NCI-H345 (cell line): Measurements from ENCODE around the gene PHOSPHO2.

Experiments
- DNase-seq: peaks from one replicate; lab custom pipeline; 2025; lab: John Stamatoyannopoulos, UW

The PHOSPHO2 gene, protein sequence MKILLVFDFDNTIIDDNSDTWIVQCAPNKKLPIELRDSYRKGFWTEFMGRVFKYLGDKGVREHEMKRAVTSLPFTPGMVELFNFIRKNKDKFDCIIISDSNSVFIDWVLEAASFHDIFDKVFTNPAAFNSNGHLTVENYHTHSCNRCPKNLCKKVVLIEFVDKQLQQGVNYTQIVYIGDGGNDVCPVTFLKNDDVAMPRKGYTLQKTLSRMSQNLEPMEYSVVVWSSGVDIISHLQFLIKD

DNA sequence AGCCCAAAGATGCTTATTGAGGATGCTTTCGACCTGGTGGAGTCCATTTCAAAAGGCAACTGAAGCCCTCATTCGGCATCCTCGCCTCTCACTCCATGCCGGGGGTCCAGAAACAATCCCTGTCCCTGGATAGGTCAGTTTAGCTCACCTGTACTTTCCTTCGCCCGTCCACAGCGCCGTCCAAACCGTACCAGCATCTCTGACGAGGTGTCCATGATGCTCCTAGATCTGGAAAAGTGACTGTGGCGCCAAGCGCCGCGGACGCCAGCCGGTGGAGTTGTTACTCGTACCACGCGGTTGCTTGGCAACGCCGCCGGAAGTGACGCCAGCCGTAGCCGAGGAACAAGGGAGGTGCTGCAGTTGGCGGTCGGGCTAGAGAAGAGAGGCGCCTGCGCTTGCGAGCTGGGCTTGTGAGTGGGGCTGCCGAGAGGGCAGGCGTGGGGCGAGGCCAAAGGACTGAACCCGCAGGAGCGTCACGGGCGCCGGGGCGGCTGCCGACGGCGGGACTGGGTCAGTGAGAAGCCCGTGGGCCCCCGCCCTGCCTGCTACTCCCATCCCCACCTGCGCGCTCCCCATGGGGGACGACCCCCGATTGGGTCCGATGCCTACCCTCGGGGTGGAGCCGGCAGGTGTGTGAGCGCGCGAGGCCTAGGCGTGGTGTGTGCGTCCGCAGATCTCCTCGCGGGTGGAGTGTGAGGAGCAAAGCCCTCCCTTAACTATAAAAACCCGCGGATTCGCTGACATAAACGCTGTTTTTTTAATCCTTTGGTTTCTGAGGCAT lies at the start of gene PHOSPHO2, which contains the start of gene CFAP210:
PHOSPHO2 (plus strand) TSS at position 357 of the 781 bp plus-strand sequence. CDS start 6,503 bp downstream, outside the sequence.
CFAP210 (minus strand) TSS at position 293 of the 781 bp plus-strand sequence; CDS start at position 215, 78 bp downstream.
- DNase-seq: peak; percentile 98

DNA sequence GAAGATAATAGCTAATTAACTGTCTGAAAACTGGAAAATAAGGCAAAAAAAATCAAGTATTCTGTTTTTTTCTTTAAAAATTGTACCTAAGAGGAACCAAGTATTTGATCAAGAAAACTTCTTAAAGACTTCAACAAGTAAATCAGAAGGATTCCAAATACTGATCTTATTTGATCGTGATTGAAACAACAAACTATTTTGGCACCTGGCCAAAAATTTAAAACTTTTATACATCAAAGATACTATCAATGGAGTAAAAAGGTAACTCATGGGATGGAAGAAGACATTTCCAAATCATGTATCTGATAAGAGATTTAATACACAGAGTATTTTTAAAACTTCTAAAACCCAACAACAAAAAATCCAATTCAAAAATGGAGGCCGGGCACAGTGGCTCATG lies 46.8 kb upstream of the PHOSPHO2 start:
- DNase-seq: no peak

DNA sequence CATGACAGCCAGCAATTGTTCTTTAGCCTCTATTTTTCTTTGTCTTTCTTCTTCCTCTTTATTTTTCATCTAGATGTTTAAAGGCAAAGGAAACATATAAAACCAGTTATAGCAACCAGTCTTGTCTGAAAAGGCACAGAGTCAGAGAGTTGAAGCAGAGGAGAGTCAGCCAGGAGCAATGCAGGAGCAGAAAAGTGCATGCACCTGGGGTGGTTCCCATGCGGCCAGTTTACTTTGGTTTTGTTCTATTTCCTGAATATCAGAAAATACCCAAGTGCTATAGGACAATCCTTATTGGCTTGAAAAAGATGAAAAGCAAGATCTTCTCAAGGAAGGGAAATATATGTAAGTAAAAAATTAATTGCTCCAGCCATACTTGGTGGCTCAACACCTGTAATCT lies 45.0 kb upstream of the PHOSPHO2 start:
- DNase-seq: no peak

DNA sequence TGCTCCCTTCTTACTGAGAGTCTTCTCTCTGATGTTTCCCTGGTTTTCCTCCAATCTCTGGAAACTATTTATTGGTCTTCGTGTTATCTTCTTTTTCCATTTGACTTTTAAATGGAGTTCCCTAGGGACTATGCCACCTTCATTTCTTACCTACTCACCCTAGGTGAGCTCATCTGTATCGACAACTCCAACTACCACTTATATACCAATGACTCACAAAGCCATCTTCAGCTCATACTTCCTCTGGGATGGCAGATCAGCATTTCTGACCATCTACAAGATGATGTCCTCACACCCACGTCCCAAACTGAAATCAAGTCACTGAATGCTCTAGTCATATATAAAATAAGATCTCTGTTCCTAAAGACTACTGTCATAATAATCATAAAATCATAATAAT lies 40.6 kb upstream of the PHOSPHO2 start:
- no peak for DNase-seq

DNA sequence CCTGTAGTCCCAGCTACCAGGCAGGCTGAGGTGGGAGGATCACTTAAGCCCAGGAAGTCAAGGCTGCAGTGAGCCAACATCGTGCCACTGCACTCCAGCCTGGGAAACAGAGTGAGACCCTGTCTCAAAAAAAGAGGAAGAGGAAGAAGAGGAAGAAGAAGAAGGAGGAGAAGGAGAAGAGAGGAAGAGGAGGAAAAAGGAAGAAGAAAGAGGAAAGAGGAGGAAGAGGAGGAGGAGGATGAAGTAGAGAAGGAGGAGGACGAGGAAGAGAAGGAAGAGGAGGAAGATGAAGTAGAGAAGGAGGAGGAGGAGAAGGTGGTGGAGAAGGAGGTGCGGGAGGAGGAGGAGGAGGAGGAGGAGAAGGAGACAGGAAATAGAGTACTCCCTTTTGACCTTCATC lies 38.1 kb upstream of the PHOSPHO2 start:
- DNase-seq: no peak

DNA sequence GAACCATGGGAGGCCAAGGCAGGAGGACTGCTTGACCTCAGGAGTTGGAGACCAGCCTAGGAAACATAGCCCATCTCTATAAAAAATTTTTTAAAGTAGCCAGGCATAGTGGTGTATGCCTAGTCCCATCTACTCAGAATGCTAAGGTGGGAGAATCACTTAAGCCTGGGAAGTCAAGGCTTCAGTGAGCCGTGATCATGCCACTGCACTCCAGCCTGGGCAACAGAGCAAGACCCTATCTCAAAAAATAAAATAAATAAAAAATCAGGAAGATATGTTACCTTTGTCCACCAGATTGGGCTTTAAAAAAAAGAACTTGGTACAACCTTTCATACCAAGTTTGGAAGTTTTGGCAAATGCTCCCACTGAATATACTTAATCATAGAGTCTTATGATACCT lies 35.4 kb upstream of the PHOSPHO2 start:
- DNase-seq: no peak

DNA sequence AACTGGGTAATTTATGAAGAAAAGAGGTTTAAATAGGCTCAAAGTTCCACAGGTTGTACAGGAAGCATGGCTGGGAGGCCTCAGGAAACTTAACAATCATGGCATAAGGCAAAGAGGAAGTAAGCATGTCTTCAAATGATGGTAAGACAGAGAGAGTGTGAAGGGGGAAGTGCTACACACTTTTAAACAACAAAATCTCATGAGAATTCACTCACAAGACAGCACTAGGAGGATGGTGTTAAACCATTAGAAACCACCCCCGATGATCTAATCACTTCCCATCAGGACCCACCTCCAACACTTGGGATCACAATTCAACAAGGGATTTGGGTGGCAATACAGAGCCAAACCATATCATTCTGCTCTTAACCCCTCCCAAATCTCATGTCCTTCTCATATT lies 34.9 kb upstream of the PHOSPHO2 start:
- DNase-seq: no peak

DNA sequence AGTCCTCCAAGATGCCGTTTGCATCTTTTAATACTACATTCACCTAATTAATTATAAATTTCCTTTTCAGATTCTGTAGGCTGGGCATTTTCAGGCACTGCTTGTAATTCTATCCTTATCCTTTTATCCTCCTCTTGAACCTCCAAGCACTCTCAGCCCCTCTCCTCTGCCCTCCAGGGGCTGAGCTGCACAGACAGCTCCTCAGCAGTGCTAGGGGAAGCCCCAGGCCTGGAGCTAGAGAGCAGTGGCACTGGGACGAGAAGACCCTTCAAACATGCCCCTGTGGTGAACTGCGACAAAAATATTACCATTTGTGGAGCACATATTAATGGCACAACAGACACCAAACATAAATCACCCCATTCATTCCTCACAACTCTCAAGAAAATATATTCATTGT lies 33.0 kb upstream of the PHOSPHO2 start:
- no peak for DNase-seq

DNA sequence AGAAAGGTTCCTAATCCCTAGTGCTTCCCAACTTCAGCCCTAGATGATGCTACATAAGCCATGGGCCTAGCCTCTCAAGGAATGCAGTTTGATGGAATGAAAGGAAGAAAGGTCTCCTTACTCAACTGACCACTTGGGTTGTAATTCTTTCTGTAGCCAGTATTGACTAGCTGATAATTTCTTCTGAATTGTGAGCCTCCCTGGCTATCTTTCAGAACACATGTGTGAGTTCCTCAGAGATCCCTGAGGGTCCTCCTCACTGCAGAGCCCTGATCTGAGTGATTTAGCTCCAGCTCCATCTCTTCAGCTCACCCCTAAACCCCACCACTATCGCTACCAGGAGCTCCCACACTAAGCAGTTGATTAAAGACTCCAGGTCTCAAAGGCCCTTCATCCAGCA lies 31.5 kb upstream of the PHOSPHO2 start:
- DNase-seq: no peak

DNA sequence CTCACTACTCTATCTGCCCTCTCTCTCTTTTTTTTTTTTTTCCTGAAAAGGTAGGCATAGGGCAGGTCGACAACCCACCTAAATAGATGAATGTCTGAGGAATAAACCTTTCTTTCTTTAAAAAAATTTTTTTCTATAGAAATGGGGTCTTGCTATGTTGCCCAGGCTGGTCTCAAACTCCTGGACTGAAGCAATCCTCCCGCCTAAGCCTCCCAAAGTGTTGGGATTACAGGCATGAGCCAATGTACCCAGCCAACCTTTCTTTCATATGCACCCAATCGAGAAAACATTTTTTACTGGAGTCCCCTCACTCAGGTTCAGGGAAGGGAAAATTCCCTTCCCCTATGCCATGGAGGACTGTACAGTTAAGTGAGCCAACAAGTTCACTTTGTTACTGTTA lies 31.0 kb upstream of the PHOSPHO2 start:
- DNase-seq: no peak

DNA sequence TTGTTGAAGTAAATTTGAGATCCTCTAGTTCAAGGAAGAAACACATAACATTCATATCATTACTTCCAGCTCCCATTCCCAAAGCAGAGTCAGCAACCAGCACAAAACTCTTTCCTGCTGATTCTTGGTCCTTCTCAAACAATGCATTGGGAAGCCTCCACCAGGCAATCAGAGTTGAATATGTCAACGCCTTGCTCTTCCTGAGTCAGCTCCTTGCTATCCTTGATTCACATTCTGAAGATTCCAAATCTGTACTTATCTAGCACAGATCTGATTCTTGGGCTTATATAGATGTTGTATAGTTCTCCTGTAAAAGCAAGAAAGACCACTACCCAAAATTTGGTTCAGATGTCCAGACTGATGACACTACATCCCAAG lies 29.7 kb upstream of the PHOSPHO2 start:
- DNase-seq: no peak

DNA sequence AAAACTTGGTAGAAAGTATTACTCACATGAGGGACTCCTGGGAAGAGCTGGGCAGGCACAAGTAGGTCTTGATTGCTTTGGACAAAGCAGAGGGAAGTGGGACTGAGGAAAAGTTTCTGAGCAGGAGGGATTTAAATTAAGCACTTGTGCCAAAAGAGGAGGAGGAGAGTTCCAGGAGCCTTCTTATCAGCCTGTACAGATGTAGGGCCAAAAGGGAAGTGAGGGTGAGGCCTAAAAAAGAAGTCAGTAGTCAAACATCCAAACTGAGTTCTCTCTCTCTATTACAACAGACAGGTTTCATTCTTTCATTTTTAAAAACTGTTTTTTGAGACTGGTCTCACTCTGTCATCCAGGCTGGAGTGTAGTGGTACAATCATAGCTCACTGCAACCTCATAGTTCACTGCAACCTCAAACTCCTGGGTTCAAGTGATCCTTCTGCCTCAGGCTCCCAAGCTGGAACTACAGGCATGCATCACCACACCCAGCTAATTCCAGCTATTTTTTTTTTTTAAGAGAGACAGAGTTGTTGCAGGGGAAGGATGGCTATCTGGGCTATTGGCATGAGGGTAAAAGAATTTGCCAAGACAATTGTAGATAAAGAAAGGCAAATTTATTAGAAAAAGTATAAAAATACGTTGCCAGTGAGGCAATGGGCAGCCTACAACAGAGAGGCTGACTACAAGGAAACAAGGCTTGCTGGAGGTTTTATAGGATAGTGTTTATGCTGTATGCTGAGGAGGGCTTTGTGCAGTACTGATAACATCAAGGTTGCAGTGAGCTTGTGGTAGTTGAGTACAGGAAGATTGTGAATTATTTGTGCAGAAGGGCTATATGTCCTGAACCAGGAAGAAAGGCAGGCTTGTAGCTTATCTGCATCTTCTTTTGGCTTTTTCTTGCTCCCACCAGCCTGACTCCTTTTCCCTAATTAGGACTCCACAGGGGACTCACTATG lies 29.0 kb upstream of the PHOSPHO2 start:
- DNase-seq: no peak

DNA sequence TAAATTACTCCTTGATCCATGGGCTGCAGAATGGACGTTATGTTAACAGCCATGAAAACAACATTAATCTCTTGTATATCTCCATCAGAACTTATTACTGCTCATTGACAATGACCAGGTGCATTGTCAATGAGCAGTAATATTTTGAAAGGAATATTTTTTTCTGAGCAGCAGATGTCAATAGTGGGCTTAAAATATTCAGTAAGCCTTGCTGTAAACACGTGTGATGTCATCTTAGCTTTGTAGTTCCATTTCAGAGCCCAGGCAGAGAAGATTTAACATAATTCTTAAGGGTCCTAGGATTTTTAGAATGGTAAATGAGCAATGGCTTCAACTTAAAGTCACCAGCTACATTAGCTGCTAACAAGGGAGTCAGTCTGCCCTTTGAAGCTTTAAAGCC lies 26.7 kb upstream of the PHOSPHO2 start:
- no peak for DNase-seq

DNA sequence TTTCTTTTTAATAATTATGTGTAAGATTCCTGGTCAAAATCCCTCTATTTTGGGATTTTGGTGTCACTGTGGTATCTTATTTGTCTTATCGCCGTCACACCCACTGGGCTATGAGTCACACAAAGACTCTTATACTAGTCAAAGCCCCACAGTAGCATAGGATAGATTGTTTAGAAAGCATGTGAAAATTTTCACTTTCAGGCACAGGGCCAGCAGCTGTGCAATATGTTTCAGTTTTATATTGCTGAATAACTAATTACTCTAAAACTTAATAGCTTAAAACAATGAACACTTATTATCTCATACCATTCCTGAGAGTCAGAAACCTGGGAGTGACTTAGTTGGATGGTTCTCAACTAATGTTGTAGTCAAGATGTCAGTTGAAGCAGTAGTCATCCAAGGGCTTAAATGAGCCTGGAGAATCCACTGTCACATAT lies 24.0 kb upstream of the PHOSPHO2 start:
- no peak for DNase-seq

DNA sequence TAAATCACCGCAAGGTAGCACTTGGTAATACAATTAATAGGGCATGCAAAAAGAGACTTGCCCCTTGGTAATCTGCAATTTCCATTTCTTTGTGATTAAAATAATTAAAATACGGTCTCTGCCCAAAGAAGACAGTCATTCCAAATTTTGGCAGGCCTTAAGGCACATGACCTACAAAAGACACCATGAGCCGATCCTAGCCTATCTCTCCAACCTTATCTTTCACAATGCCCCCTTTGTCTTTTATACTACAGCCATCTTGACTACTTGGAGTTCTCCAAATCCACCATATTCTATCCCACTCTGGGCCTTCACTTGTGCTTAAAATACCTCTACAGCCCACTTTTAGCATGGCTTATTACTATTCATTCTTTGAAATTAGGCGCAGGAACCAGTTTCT lies 23.3 kb upstream of the PHOSPHO2 start:
- no peak for DNase-seq

DNA sequence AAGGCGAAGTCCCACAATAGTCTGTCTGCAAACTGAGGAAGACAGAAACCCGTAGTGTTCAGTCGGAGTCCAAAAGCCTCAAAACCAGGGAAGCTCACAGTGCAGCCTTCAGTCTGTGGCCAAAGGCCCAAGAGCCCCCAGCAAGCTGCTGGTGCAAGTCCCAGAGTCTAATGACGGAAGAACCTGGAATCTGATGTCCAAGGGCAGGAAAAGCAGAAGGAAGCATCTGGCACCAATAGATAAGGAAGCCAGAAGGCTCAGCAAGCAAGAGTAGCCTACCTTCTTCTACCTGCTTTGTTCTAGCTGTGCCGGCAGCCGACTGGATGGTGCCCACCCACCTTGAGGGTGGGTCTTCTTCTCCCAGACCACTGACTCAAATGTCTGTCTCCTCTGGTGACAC lies 21.9 kb upstream of the PHOSPHO2 start:
- DNase-seq: no peak

DNA sequence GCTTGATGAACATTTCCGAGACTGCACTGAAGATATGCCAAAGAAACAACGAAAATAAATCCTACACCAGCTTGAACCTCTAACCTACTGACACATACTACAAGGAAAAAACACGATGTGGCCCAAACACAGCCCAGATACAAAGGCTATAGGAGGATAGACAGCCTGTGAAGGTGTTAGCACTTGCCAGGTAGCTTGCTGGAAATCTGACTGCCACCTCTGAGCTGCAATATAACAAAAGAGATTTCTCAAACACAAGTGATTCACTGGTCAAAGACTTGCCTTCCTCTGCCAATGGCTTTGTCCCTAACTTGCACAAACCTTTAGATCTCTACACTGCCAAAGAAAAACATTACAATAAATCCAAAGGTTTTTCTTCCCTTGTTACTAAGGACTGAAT lies 21.2 kb upstream of the PHOSPHO2 start:
- DNase-seq: no peak

DNA sequence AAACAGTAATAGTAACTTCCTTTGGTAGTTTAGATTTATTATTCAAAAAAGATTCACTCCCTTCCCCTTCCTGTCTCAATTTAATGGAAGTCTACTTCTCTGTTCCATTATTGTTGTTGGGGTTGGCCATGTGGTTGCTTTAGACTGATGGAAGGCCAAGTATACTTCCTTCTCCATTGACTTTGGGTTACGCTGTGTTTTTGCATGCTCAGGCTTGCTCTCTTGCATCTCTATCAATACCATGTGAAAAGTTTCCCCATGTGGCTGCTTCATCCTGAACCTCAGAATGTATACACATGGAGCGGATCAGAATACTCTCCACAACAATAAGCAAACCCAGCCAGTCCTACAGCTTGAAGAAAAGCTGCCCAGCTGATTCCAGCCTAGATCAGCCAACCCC lies 20.3 kb upstream of the PHOSPHO2 start:
- no peak for DNase-seq

DNA sequence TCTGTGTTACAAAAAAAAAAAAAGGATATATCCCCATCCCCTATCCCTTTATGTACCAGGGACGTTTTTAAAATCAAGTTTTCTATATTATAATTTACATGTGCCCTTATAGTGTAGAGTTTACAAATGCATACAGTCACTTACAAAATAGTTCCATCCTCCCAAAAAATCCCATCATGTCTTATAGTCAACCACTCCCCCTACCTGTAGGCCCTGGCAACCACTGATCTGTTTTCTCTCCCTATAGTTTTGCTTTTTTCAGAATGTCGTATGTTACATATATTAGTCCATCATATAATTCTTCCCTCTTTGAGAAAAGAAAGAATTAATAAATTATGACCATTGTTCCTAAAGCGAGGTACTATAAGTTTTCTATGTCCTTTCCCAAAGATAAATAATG lies 17.9 kb upstream of the PHOSPHO2 start:
- DNase-seq: no peak

DNA sequence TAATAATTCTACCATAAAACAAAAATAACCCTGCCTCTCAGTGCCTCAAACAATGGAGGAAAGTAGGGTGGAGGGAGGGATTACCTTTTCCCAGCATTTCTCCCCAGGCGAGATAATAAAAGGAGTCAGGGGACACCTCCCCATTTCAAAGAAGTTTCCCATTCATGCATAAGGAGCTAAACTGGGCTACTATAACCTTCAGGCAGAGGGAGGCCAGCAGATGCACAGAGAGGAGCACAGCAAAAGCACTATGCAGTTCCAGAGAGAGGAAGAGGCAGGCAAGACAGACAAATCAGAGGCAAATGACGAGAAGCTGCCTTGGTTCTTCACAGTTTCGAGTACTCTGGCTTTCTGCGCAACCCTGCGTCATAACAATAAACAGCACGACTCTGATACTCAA lies 17.4 kb upstream of the PHOSPHO2 start:
- no peak for DNase-seq

DNA sequence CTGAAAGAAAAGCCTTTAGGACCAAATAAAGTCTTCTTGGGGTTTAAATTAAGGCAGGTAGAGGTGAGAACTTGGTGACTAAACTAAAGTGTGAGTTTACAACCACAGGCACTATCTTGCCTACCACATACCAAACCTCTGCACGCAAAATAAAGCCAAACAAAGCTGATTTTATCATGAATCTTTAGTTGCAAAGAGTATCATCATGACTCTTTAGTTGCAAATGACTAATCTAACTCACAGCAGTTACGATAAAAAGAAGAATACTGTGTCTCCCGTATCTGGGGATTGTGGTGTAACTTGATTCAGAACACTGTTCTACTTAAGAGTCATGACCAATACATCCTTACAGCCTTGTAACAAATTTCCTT lies 11.2 kb upstream of the PHOSPHO2 start:
- no peak for DNase-seq

DNA sequence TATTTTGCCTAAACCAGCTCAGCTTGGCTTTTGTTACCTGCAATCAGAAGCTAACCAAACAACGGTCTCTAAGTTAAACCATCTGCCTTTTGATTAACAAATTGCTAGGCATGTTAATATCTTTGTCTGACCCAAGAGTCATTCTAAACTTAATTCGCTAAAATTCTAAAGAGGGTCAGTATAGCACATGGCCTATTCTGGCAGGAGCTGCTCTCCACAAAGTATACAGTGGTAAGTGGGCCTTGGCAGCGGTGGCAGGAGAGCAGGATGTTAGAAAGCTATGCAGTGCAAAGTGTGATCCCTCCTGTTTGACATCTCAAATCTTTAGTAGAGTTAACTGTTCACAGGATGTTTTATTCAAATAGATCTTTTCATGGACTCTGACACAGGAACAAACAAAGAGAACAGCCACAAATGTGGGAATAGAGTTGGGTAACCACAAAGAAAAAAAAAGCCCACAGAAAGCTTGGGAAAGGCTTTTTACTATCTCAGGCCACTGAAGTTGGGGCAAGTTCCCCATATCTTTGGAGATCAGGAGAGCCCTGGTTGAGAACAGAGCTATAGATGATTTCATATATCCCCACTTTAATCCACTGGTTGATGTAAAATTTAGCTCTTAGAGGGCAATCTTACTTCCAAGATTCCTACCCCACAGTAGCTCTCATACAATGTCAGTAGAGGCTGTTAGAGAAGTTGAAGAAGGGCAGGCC lies 10.7 kb upstream of the PHOSPHO2 start:
- no peak for DNase-seq
